Stimulated activated CD8-positive, alpha-beta memory T cell treated with anti-CD3 and anti-CD28 coated beads, Interleukin-4, amount 100 ng/mL, for 24 hours (primary cell): Measurements from ENCODE around the gene COL18A1.

ENCODE experiments used
- DNase-seq: peaks from one replicate; pipeline ENCODE4 v3.0.0-alpha.2; 2020; ENCODE audit warnings: low read depth

COL18A1 gene

DNA sequence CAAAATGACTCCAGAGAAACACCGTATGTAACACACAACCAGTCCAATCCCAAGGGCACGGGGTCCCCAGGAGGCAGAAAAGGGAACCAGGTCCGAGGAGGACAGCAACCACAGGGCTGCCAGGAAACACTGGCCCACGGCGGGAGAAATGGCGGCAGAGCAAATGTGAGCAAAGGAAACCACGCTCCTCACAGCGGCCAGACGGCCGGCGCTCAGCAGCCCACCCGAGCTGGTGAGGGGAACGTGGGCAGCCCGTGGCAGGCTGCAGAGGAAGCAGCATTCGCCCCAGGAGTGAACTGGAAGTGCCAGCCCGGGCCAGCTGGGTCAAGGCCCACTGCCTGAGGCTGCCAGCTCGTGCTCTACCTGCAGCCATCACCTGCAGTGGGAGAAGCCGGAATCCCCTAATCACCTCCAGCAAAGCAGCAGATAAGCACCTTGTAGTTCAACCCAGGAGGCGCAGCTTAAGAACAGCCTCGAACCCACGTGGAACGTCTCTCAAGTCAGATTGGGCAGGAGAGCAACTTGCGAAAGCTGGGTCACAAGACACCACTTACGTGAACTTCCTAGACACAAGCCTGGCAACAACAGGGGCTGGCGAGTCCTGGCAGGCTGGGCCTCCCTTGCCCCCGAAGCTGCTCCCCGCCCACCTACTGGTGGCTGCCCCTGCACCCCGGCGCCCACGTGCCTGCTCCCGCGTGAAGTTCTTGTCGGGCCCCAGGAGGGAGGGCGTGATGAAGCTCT lies 130.5 kb downstream of the COL18A1 start:
- no peak for DNase-seq

DNA sequence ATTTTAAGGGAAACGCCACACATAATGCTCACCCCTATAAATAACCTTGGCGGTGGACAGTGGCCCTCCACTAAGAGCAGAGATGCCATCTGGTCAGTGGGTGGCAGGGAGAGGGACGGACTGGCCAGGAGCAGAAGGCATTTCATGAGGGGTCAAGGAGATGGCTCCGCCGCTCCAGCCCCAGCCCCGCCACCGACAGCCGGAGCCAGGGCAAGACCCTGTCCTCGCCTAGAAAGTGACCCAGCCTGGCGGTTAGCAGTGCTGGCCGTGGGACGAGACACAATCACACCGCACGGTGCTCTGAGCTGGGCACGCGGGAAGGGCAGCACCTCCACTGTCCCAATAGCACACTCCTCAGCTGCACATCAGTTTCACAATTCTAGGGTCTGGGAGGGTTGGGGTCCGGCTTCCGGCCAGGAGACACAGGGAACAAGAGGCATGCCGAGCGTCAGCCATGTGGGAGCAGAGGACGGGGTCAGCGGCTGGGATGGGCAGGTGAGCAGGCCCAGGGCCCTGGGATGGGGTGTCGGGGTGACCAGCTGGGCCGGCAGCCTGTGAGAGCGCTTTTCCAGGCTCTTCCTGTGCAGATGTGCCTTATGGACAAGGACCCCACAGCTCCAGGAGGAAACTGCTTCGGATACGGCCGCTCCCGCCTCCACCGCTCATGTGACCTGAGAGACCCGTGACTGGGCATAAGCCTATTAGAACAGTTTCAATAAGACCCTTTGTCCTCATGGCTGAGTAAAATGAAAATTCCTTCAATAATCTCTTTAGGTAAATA lies 131.5 kb downstream of the COL18A1 start:
- DNase-seq, result no peak

DNA sequence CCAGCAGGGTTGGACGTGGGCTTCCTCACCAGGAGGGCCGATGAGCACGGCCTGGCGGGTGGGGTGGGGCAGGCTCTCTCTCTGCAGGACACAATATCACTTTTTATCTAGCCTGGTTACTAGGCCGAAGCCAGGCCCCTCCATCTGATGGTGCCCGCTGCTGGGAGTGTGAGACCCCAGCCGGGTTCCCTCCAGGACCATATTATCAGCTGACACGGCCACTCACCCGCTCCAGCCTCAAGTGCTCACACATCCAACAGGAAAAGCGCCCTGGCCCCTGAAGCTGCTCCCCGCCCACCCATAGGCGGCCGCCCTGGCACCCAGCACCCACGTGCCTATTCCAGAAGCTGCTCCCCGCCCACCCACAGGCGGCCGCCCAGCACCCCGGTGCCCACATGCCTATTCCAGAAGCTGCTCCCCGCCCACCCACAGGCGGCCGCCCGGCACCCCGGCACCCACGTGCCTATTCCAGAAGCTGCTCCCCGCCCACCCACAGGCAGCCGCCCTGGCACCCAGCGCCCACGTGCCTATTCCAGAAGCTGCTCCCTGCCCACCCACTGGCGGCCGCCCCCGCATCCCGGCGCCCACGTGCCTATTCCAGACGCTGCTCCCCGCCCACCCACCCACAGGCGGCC lies 132.3 kb downstream of the COL18A1 start:
- DNase-seq, result no peak

DNA sequence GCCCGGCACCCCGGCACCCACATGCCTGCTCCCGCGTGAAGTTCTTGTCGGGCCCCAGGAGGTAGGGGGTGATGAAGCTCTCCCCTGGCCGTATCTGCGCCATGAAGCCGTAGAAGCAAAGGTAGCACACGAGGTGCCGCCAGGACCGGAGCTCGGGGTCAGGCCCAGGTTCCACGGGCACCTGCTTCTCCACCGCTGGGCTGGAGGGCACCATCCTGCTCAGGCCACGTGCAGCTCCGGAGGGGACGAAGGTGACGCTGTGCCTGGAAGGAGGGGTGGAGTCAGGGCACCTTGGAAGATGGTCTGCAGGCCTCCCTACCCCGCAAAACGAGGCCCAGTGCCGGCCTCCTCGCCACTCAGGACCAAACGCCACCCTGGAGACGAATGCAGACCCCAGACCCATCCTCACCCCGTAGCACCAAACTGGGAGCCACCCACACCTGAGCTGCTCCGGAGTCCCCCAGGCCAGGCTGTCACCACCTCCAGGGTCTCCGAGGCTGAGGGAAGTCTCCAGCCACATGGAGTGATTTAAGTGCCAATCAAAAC lies 132.9 kb downstream of the COL18A1 start:
- DNase-seq, result no peak

DNA sequence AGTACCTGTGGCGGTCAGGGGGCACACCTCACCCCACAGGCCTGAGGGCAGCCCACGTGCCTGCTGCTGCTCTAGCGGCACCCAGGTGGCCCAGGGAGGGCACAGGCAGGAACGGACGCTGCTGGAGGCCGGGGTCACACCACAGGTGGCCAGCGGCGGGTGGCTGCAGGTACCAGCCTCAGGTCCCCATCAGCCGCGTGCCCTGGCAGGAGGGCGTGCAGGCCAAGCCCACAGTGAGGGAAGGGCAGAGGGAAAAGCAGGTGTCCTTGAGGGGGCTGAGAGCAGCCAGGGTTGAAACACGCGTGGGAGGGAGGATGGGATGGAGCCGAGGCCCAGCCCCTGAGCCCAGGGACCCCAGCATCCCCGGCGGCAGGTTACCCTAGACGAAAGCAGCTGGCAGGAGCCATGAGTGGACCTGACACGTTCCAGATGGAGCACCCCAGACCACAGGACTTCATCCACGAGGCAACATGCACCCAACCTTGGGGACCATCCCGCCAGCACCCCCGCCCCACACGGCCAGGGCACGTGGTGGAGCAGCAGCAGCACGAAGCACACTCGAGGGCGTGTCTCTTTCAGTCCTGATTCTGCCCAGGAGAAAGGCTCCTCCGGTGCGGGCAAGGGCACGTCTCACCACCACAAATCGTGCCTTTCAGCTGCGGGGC lies 133.5 kb downstream of the COL18A1 start:
- no peak for DNase-seq

DNA sequence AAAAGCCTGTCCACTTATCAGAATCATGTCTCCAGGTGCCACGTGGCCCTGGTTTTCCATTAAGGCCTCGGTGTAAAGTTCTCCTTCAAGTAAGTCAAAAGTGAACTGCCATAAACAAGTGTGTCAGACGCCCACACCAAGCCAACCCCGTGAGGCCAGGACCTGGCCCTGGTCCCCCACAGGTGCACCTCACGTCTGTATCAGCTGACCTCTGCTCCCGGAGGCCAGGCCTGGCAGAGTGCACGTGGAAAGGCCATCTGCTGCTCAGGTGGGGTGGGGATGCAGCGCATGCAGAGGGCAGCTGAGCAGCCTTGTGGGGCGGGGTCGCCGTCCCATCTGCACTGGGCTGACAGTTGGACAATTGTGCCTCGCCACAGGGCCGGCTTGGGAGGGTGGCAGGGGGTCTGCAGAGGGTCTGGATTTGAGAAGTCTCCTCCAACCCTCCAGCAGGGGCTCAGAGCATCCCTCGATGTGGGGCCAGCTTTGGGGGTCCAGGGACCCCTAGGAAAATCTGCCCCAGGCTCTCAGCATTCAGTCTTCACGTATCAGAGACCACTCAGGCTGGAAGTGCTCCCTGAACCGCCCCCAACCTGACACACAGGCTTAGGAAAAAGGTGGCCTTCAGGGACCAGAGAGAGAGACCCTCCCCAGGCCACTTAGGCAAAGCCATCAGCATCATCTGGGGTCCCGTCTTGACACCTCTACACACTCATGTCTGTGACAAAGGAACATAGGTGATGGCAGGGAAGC lies 134.3 kb downstream of the COL18A1 start:
- no peak for DNase-seq

DNA sequence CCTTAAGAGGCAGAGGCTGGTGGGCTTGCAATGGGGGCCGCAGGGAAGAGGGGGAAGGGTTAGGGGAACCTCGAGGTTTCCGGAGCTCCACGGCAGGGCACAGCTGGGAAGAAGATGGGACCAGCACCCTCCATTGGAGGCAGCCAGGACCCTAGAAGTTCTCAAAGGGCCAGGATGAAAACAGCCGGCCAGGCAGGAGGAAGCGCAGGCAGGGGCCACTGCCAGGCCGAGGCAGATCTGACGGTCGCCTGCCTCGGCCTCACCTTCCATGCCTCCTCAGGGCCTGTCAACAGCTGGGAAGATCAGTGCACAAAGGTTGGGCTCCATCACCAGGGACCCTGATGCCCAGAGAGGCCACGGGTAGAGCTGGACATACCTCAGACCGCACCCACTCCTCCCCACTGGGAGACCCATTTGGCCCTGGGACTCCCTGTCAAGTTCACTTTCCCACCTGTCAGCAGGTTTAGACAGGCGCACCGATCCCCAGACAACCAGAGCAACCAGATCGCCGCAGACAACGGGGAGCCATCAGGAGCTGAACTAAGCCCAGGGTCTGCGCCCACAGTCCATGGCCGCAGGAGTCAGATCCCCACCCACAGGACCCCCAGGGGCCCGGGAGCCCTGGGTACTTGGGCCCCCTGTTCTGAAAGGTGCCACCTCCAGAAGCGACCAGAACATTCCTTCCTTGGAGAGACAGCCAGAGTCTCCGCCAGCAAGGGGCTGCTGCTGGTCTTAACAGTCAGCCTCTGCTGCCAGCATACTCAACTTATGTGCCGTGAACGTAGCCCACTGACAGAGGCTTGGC lies 135.0 kb downstream of the COL18A1 start:
- DNase-seq, result no peak

DNA sequence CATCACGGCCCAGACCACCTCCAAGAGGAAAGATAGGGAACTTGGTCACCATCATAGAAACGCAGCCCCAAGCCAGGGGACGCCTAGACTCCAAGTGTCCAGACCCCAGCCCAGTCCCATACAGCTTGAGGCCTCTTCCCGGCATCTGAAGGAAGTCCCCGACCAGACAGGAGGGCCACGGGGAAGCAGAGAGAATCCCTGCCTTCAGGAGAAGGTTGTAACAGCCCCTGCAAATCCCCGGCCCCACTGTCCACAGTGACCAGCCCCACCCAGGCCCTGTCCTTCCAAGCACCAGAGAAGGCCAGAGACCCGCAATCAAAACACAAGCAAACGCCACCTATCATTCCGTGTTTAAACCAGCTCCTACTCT lies 135.6 kb downstream of the COL18A1 start:
- no peak for DNase-seq

DNA sequence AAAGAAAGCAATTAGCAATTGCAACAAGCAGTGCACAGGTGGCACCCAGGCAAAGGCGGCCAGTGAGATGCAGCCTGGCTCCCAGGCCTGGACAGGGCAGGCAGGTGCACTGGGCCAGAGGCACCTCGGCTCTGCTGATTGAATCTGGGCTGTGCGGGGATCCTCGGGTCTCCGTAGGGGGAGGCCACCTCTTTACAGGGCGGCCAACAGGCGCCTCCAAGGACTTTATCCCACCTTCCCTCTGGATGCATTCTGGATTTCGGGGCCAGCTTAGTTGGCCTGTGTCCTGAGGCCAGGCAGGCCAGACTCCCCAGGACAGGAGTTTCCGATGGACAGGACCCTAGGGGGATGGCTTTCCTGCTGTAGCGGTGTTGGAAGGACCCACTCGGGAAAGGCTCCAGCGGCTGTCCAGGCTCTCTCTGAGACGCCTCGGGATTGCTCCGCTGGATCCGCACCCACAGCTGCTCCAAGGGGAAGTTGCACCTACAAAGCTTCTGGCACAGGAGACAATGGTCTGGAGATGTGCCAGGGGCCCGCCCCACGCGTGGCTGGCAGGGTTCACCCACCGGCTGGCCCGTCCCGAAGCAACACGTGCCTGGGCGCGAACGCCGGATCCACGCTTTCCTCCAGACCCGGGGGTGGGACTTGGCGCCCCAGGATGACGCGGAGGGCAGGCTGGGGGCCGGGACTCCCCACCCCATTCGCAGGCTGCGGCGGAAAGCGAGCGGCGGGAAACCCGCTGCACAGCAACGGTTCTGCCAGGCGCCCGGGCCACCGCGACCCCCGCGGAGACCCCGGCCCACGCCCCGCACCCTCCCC lies 136.5 kb downstream of the COL18A1 start:
- peak; percentile 74 for DNase-seq

DNA sequence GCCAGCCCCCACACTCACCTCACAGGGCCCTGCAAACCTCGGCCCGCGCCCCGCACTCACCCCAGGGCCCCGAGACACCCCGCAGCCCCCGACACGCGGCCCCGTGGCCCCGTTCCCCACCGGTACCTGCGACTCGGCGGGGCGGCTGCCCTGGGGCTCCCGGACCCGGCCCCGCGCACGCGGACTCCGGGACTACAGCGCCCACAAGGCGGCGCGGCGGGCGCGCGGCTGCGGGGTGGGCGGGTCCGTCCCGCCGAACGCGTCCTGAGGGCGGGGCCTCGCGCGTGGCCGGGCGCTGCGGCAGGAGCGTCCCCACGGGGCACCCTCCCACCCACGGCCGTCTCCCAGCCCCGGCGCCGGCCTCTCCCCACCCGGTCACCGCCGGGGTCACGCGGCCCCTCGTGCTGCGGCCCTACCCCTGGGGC lies 137.3 kb downstream of the COL18A1 start, which contains the start of gene SLC19A1:
TSS of gene SLC19A1 (minus strand) at position 199 of the 425 bp plus-strand sequence. CDS start 4,481 bp downstream, outside the sequence.
- DNase-seq, result peak; percentile 62

DNA sequence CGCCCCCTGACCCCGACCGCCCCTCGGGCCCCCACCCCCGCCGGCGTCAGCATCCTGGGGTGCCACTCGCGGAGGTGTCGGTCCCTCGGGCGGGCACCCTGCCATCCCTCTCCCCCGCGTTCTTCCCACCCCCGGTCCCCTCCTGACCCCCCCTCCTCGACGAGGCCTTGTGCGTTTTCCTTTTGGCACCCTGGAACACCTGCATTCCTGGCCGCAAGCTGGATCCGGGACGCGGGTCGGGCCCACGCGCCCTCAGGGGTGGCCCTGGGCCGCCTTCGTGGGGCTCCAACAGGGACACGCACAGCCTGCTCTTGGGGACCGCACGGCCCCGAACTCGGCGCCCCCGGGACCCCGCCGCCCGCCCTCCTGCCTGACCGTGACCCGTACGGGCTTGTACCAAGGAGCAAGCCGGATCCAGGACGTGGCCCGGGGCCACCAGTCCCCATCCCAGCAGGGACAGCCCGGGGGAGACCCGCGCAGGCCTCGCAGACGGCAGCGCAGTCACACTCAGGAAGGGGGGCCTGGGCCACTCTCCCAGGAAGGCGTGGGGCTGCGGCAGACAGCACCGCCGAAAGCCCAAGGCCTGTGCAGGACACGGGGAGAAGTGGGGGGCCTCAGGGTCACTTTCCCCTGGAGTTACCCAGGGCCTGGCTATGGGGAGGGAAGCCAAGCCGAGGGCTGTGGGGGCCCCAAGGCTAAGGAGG lies 137.9 kb downstream of the COL18A1 start:
- DNase-seq, result no peak

DNA sequence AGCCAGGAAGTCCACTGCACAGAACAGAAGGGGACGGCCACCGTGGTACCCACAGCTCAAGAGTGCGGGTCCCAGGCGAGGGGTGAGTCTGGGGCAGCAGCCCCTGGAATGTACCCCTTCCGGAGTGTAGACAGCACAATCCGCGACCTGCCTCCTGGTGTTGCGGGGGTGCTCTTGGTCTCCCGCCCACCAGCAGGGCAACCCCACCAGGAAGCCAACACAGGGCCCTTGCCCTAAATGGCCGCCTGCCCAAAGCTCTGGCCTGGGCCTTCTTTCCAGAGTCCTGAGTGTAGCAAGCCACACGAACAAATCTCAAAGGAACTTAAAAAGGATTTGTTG lies 138.4 kb downstream of the COL18A1 start:
- DNase-seq, result no peak

DNA sequence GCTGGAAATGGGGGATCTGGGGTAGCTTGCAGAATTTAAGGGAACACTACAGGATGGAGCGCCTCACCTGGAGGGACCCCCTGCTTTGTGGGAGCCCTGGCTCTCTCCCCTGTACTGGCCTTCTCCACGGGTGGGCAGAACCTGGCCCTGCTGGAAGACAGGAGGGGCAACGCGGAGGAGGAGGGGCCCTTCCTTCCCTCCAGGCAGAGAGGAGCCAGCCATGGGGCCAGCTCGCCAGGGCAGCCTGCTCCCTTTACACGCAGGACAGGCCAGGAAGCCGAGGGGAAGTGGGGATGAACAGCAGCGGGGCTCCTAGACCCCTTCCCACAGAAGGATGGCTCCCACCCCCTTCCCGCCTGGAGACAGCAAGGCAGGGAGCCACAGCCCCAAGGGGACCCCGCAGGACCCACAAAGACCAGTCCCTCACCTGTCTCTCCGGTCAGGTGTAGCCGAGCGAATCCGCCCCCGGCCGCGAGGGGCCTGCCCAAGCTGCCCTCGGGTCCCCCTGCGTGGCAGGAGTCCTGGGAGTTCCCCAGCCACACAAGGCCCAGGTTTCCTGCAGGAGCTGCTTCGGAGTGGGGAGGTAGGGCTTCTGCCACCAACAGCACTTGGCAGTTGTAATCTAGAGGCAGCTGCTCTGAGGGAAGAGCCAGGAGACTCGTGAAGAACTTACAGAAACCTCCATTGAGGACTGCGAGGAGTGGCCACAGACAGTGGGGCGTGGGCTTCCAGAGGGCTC lies 138.9 kb downstream of the COL18A1 start:
- no peak for DNase-seq

DNA sequence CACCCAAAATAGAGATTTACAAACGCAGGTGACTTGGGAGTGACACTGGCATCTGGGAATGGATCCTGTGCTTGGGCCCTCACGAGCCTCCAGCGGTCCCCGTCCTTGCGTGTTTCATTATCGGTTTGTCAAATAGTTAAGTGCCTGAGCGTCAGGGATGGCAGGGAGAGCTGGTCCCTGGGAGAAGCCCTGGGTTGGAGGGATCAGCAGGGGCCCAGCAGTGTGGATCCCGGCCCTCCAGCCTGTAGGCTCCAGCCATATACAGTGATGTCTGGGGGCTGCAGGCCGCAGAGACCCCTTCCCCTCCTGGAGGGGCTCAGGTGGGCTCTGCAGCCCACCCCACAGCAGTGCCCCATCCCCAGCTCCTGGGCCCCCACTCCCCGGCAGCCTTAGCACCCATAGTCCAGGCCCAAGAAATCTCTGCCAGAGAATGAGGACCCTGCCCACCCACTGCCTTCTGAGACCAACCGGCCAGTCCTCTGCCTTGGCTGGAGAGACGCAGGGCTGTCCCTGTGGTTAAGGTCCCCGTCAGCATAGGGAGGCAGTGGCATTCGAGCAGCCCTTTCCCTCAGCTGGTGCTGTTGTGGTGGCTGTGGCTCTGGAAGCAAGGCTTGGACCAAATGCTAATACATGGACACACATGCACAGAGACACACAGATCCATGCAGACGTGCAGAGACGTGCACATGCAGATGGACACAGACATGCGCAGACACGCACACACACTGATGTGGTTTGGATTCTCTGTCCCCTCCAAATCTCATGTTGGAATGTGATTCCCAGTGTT lies 139.7 kb downstream of the COL18A1 start:
- no peak for DNase-seq

DNA sequence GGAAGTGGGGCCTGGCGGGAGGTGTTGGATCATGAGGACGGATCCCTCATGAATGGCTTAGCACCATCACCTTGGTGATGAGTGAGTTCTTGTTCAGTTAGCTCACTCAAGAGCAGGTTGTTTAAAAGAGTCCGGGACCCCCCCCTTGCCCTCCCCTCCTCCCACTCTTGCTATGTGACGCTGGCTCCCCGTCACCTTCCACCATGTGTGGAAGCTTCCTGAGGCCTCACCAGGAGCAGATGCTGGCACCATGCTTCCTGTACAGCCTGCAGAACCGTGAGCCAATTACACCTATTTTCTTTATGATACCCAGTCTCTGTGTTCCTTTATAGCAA lies 140.2 kb downstream of the COL18A1 start:
- DNase-seq, result no peak

DNA sequence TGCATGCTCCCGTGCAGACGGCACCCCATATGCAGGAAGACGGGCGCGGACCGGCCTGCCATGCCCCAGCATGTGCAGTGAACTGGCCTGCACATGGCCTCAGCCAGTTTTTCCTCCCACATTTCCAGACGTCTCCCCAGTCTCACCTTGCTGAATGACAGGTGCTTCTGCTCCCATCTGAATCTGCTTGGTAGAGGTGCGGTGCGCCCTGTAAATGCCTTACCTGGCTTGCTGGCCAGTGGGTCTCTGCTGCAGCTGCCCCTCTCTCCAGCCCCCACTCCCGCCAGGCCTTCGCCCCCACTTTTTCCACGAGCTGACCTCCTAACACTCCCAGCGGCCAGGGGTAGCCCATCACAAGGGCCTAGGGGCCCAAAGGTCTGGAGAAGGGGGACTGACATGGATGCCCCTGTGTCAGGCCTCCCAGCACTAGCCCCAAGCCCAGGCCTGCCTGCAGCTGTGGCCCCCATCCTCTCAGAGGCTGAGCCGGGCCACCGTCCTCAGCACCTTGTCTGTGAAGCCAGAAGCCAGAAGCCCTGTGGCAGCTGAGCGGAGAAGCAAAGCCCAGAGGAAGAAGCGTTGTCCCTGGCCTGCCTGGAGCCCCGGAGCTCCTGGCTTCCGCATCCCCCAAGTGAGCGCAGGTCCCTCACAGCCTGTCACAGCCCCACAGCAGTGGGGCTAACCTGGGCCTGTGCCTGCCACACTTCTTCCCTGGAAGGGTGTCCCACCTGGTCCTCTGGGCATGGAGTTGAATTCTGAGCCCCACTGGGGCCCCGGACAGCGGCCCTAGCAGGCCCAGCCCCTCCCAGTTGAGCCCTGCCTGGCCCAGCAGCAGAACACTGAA lies 140.9 kb downstream of the COL18A1 start:
- DNase-seq, result no peak
